Smooth muscle cell of the umbilical artery (primary cell): ENCODE results near the gene PARVB. TPM values are rescaled to one million over a fixed set of nuclear protein-coding genes. Genes with fewer than 3 reads are reported as not detected.

ENCODE experiments used
- total RNA-seq: library from RNA; depleted of rRNA; stranded (reverse); fragments of >200 nt; gene quantifications from 2 replicates; pipeline ENCODE4 v1.2.3, GENCODE V29; 2014

PARVB gene, protein sequence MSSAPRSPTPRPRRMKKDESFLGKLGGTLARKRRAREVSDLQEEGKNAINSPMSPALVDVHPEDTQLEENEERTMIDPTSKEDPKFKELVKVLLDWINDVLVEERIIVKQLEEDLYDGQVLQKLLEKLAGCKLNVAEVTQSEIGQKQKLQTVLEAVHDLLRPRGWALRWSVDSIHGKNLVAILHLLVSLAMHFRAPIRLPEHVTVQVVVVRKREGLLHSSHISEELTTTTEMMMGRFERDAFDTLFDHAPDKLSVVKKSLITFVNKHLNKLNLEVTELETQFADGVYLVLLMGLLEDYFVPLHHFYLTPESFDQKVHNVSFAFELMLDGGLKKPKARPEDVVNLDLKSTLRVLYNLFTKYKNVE
- total RNA-seq, result 23.2 and 54.1 TPM in 2 replicates

DNA sequence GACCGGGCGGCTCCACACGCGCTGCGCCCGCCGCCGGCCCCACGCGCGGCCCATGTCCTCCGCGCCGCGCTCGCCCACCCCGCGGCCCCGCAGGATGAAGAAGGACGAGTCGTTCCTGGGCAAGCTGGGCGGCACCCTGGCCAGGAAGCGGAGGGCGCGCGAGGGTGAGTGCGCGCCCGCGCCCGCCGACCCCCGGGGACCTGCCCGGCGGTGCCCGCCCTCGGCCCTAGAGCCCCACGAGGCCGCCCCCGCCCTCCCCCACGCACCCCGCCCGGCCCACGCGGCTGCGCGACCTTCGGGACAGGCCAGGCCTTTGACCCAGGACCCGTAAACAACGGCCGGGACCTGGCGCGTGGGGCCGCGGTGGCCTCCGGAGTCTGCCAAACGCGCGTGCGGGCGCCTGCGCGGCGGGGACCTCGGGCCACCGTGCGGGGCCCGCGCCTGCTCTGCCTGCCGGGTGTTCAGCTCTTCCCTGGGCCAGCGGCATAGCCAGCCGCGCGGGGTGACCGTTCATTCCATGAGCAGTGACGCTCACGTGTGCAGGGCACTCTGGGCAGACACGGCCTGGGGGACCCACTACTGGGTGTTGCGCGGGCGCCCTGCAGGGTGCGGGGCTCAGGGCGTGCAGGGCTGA lies at the start of gene PARVB:
TSS of gene PARVB (plus strand) at position 15 of the 634 bp plus-strand sequence. CDS start at position 53, 38 bp downstream.

DNA sequence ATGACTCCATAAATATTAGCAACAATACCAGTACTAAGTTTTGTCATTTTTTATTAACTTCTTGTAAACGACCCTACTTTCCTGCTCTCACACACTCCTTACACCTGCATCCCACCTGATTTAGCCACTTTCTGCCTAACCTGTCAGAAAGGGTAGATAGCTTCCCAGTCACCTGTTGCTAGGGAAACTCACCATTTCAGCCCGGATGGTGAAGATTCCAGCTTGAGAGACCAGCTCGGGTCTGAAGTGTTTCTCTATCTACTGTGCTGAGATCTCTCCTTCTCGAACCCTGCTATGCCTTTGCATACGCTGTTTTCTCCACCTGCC lies 156.6 kb downstream of the PARVB start, which contains the start of gene PARVG:
TSS of gene PARVG (plus strand) at position 220 of the 327 bp plus-strand sequence. CDS start 2,405 bp downstream, outside the sequence.

Other genes starting within 250 kb of the PARVB start
- 1.5 and 3.3 TPM in 2 replicates for gene EFCAB6, start 212.0 kb upstream of the PARVB start, total RNA-seq
- 0.30 and 1.1 TPM in 2 replicates for gene SULT4A1, start 161.8 kb upstream of the PARVB start, total RNA-seq
- not detected in 2 replicates for gene PNPLA5, start 132.3 kb upstream of the PARVB start, total RNA-seq
- gene PNPLA3, start 100.5 kb upstream of the PARVB start, total RNA-seq, result 5.3 and 7.5 TPM in 2 replicates
- gene SAMM50, start 68.9 kb upstream of the PARVB start, total RNA-seq, result 44.2 and 50.0 TPM in 2 replicates
- 0.05 TPM in 1 of 2 replicates, not detected in the other for gene PARVG, start 156.6 kb downstream of the PARVB start, total RNA-seq